NCI-H345 (cell line): Measurements from ENCODE around the gene NACA.

Experiments used
- DNase-seq: peaks from one replicate; lab custom pipeline; 2025; lab: John Stamatoyannopoulos, UW

NACA gene

GRCh38 chr12:56687223-56688128 lies 37.6 kb downstream of the NACA start:
- peak; percentile 48 for DNase-seq

GRCh38 chr12:56684745-56685359 lies 40.2 kb downstream of the NACA start:
- DNase-seq, result no peak

GRCh38 chr12:56682323-56682722 lies 42.8 kb downstream of the NACA start:
- no peak for DNase-seq

- no peak for DNase-seq
Observed at GRCh38 chr12:56679883-56680575, 45.1 kb downstream of the NACA start.

- no peak for DNase-seq
Observed at GRCh38 chr12:56678852-56679251, 46.2 kb downstream of the NACA start.

- DNase-seq, result no peak
Observed at GRCh38 chr12:56677680-56678079, 47.4 kb downstream of the NACA start.

- no peak for DNase-seq
Observed at GRCh38 chr12:56676851-56677580, 48.1 kb downstream of the NACA start.

- DNase-seq, result no peak
Observed at GRCh38 chr12:56671608-56672007, 53.5 kb downstream of the NACA start.

- DNase-seq, result no peak
Observed at GRCh38 chr12:56670836-56671235, 54.3 kb downstream of the NACA start.

GRCh38 chr12:56668197-56668457 lies 57.0 kb downstream of the NACA start:
- DNase-seq, result no peak
